Psoas muscle (tissue), 8 donors: Measurements from ENCODE around the gene SETBP1. TPM values are rescaled to one million over a fixed set of nuclear protein-coding genes. Genes with fewer than 3 reads are reported as not detected.

Experiments used
- ATAC-seq, 4 donors: fragments of 200-7000 bp; cut with Tn5 transposase; one replicate each; pipeline ENCODE4 v1.9.1; 2020; ENCODE audit warnings: moderate library complexity in 3 of 4, mild to moderate bottlenecking in 2 of 4
- DNase-seq, 2 donors: peaks; one replicate each; pipeline ENCODE4 v3.0.0-alpha.2; 2020
- H3K27ac ChIP-seq: fragments of 200-600 bp; one replicate; pipeline ENCODE4 v1.8.0; 2022
- H3K27me3 ChIP-seq, 3 donors: fragments of 200-600 bp in 1 of 3; one replicate each; pipeline versions ENCODE4 v1.6.1 to v1.8.0; 2013 to 2022; ENCODE audit warnings: low read length in 2 of 3, mild to moderate bottlenecking in 2 of 3, moderate library complexity in 1 of 3; ENCODE audit not compliant: insufficient read depth in 3 of 3
- H3K36me3 ChIP-seq, 2 donors: fragments of 200-600 bp in 1 of 2; one replicate each; pipeline versions ENCODE4 v1.6.1 to v1.8.0; 2013 to 2022; ENCODE audit warnings: low read depth in 1 of 2, mild to moderate bottlenecking in 1 of 2, moderate library complexity in 1 of 2; ENCODE audit not compliant: insufficient read depth in 1 of 2
- H3K4me1 ChIP-seq: fragments of 200-600 bp; one replicate; pipeline ENCODE4 v1.8.0; 2022
- H3K4me3 ChIP-seq: fragments of 200-600 bp; one replicate; pipeline ENCODE4 v1.8.0; 2022; ENCODE audit warnings: mild to moderate bottlenecking
- H3K9me3 ChIP-seq: fragments of 200-600 bp; one replicate; pipeline ENCODE4 v1.8.0; 2022
- WGBS, 3 donors: extraction: QIAGEN DNeasy Blood & Tissue Kit; methylation state at CpG; one replicate each; pipeline versions ENCODE4 v1.1.6 to v1.1.7; 2013; 5-methylcytosine and 5-hydroxymethylcytosine counted together
- intact Hi-C, 2 donors: fragments of 100-400 bp; cut with DNase I; formaldehyde crosslinking; loops; one replicate each; pipeline versions ENCODE4 v1.11.0 to v1.14.2; 2022
- polyA plus RNA-seq, 3 donors: library from polyadenylated mRNA; stranded (reverse); fragments of 200-250 nt; gene quantifications; one replicate each; pipeline ENCODE4 v1.2.3, GENCODE V29; 2013
- total RNA-seq, 4 donors: library from RNA; stranded (reverse); fragmentation: NEBNext Ultra II Directional in 2 of 4; extraction: Animal tissue kit (Norgen Biotek cat#: 25700) in 2 of 4; gene quantifications; one replicate each; pipeline versions ENCODE4 v1.2.1 to v1.2.4, GENCODE V29; 2021 to 2023
- TF ChIP-seq, protein P1 (sequence below): fragments of 200-600 bp; IDR thresholded peaks from one replicate; pipeline ENCODE4 v1.8.0; 2022; ENCODE audit warnings: antibody characterized with exemption
- donor health status: healthy with polysubstance abuse.
- donor health status: DM: no; HTN: no; CAD: no; lungs with moderate emphysema.
- donor health status: Bipolar disorder and iron deficiency.
- donor health status: healthy.
- donor health status: DM: yes; HTN: yes; CAD: no.
- donor health status: DM: no; HTN: no; CAD: no.
- donor health status: DM: no; HTN: no; CAD: no.
- donor health status: DM: yes; HTN: yes; CAD: no.

Gene SETBP1
- total and polyA plus RNA-seq, 7 donors, result 0.61 to 21.0 (median 10.5) TPM

DNA sequence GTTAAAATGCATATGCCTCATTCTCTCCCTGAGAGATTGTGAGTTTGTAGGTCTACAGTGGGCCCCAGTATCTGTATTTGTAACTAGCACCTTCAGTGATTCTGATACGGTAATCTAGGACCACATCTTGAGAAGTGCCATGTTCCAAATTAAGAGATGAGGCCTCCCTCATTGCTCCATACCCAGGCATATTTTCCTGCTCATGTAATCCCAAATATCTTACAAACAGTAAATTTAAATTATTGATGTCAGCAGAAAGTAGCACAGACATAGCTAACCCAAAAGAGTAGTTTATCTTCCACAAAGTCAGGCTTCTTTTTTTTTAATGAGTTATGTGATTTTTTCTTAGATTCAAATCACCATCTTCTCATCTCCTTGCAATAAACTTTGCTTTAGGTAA is 263.8 kb downstream of the SETBP1 start:
- Histone ChIP-seq H3K27ac (no peak overlapping the region), H3K4me3 (no peak overlapping the region), H3K36me3 (no peaks in the 10 kb centered on the region), H3K27me3 (no peaks in the 10 kb centered on the region), H3K4me1 (peaks cover 37% of the 10 kb centered on the region), H3K9me3 (no peaks in the 10 kb centered on the region)
- no peak for DNase-seq
- TF ChIP-seq, protein P1, sequence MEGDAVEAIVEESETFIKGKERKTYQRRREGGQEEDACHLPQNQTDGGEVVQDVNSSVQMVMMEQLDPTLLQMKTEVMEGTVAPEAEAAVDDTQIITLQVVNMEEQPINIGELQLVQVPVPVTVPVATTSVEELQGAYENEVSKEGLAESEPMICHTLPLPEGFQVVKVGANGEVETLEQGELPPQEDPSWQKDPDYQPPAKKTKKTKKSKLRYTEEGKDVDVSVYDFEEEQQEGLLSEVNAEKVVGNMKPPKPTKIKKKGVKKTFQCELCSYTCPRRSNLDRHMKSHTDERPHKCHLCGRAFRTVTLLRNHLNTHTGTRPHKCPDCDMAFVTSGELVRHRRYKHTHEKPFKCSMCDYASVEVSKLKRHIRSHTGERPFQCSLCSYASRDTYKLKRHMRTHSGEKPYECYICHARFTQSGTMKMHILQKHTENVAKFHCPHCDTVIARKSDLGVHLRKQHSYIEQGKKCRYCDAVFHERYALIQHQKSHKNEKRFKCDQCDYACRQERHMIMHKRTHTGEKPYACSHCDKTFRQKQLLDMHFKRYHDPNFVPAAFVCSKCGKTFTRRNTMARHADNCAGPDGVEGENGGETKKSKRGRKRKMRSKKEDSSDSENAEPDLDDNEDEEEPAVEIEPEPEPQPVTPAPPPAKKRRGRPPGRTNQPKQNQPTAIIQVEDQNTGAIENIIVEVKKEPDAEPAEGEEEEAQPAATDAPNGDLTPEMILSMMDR, result no peak
- no peak for ATAC-seq
- 77 to 81% (median 79%) methylated on average over 1 of the region's 1 CpG for WGBS, 3 donors
- intact Hi-C loops, result no loop called here

- TF ChIP-seq, protein P1, result no peak
- H3K4me3 ChIP-seq, result no peak overlapping the region
- H3K36me3 ChIP-seq, result peaks cover 6 to 9% of the 10 kb centered on the region in 2 donors
- intact Hi-C loops, result no loop called here
- DNase-seq (no peak), ATAC-seq (no peak)
- 79 to 81% (median 80%) methylated on average over 4 of the region's 4 CpGs for WGBS, 3 donors
- H3K4me1 ChIP-seq, result peaks cover 30% of the 10 kb centered on the region
- H3K27ac ChIP-seq, result no peak overlapping the region
- H3K27me3 ChIP-seq, result no peaks in the 10 kb centered on the region
- no peaks in the 10 kb centered on the region for H3K9me3 ChIP-seq
Observed at GRCh38 chr18:44945888-44946401, 265.3 kb downstream of the SETBP1 start.

GRCh38 chr18:44946529-44947113 is 265.9 kb downstream of the SETBP1 start:
- DNase-seq (no peak), ATAC-seq (no peak)
- Histone ChIP-seq H3K27me3 (no peaks in the 10 kb centered on the region), H3K9me3 (no peaks in the 10 kb centered on the region), H3K27ac (no peak overlapping the region), H3K4me1 (peaks cover 27% of the 10 kb centered on the region), H3K36me3 (peaks cover 6 to 9% of the 10 kb centered on the region in 2 donors), H3K4me3 (no peak overlapping the region)
- intact Hi-C loops, result no loop called here
- TF ChIP-seq, protein P1, result no peak
- WGBS, 3 donors, result 90 to 96% (median 94%) methylated on average over 4 of the region's 4 CpGs

DNA sequence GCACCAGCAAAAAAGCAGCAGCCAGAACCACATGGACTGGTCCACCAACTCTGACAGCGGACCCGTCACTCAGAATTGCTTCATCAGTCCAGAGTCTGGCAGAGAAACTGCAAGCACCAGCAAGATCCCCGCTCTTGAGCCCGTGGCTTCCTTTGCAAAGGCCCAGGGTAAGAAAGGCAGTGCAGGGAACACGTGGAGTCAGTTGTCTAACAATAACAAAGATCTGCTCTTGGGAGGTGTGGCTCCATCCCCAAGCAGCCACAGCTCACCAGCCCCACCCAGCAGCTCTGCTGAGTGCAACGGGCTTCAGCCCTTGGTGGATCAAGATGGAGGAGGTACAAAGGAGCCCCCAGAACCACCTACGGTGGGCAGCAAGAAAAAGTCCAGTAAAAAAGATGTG is 269.3 kb downstream of the SETBP1 start:
- TF ChIP-seq, protein P1, result no peak
- Histone ChIP-seq H3K27me3 (no peaks in the 10 kb centered on the region), H3K36me3 (peaks cover 6 to 16% of the 10 kb centered on the region in 2 donors), H3K4me1 (peaks cover 4% of the 10 kb centered on the region), H3K9me3 (no peaks in the 10 kb centered on the region), H3K4me3 (no peak overlapping the region), H3K27ac (no peak overlapping the region)
- DNase-seq, result no peak
- 87 to 91% (median 88%) methylated on average over 7 of the region's 7 CpGs for WGBS, 3 donors
- ATAC-seq, result no peak
- intact Hi-C loops, result no loop called here

DNA sequence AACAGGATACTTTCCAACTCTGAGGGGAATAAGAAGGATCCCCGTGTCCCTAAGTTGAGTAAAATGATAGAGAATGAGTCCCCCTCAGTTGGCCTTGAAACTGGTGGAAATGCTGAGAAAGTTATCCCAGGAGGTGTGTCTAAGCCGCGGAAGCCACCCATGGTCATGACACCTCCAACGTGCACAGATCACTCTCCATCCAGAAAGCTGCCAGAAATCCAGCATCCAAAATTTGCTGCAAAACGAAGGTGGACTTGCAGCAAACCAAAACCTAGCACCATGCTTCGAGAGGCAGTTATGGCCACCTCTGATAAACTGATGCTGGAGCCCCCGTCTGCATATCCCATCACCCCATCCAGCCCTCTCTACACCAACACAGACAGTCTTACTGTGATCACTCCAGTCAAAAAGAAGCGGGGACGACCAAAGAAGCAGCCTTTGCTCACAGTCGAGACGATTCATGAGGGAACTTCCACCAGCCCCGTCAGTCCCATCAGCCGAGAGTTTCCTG is 270.1 kb downstream of the SETBP1 start:
- H3K27ac ChIP-seq, result no peak overlapping the region
- TF ChIP-seq, protein P1, result no peak
- no peak for DNase-seq
- H3K27me3 ChIP-seq, result no peaks in the 10 kb centered on the region
- intact Hi-C loops, result no loop called here
- peaks cover 6 to 16% of the 10 kb centered on the region in 2 donors for H3K36me3 ChIP-seq
- no peaks in the 10 kb centered on the region for H3K9me3 ChIP-seq
- peaks cover 4% of the 10 kb centered on the region for H3K4me1 ChIP-seq
- no peak overlapping the region for H3K4me3 ChIP-seq
- WGBS, 3 donors, result 94 to 95% (median 94%) methylated on average over 13 of the region's 13 CpGs
- ATAC-seq, result no peak
